HG02852 (cell line): ENCODE data around the gene LAMB3.

ENCODE experiments used
- ATAC-seq: cut with Tn5 transposase; IDR thresholded peaks from one replicate; pipeline ENCODE4 v1.9.1; 2021; ENCODE audit warnings: mild to moderate bottlenecking, moderate library complexity; ENCODE audit not compliant: unreplicated experiment

Gene LAMB3

DNA sequence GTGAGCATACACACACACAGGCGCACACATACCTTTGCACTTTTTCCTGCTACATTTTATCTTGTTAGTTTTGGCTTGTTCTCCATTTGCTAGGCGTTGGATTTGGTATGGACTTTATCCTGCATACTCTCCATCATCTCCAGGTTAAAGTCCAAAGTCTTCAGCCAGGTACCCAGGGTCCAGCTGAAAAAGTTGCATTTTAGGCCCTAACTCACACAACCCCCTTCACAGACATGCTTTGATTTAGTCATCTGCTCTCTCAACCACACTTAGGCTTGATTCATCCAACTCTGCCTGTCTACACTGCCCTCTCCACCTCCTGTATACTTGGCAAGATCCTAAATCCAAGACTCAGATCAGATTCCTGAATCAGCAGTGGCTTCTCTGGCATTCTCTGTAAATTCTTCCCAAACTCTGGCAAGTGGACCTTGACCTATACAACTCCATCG lies 10.7 kb upstream of the LAMB3 start:
- ATAC-seq = no peak

DNA sequence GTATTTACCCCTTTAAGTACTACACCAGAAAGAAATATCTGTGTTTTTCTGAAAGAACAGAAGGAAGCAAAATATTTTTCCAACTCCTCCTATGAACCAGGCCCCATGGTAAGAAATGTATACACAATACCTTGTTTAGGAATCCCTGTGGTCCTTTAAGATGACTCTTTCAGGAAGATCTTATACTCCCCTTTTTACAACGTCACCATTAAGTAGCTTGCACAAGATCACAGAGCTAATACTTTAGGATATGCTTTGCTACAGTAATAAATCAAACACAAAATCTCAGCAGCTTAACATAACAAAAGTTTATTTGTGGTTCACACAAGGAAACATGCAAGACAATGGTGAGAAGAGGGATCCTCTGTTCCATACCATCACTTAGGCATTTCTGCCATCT lies 8.8 kb upstream of the LAMB3 start:
- ATAC-seq = no peak

DNA sequence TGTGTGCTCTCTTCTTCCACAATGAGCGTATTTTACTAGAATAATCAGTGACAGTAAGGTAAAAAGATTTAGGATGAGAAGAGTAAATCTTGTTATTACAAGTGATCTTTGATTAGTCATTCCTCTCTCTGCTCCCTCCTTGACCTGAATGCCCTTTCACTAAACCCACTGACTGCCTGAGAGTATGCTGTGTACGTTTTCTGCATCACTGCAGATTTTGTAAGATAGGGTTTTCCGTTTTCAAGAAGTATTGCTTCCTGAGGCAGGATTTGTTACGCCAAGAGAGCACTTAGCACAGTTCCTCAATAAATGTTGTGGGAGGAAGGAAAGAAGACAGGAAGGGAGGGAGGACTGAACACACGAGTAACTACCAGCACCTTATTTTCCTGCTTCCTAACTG lies 7.7 kb upstream of the LAMB3 start:
- peak; percentile 86 for ATAC-seq

DNA sequence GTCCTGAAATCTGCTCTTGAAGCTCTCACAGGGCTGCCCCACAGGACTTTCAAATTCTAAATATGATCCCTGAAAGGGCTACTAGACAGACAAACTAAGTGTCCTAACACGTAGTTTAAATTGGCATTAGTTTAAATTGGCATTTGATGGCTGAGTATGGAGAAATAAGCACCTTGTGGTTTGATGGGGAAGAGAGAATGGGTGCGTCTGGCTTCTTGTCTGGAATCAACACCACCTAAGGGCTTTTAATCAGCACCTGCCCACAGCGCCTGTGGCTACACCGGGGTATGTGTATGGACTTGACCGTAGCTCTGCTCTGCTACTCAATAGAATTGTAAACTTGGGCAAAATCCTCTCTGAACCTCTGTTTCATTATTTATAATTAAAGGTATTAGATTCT lies 5.7 kb upstream of the LAMB3 start:
- ATAC-seq = no peak

DNA sequence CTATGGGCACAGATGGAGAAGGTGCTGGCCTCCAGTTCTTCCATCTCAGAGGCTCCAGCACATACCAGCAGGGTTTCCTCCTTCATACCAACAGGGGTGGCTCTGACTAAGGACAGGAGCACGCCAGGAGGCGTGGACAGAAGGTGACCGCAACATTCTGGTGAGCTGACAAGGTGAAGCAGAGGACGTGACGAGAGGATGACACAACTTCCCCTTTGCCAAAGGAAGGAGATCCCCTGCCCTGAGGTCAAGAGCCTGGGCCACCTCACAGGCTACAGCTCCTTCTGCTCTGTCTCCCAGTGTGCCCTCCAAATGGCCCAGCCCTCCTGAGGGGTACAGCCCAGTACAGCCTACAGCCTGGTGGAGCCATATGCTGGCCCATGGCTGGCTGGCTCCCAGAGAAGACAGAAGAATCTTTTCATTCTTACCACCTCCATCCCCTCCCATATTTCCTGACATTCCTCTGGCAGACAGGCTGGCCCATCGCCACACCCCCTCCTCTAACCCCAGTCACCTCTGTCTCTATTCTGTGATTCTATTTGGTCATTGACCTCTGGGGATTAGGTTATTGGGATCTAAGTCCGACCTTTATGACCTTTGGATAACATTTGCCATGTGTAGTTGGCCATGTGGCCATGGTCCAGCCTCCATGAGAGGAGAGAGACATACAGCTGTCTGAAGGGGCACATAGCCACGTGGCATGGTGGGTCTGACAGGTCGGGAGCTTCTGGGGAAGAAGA lies 5.1 kb upstream of the LAMB3 start:
- no peak for ATAC-seq

DNA sequence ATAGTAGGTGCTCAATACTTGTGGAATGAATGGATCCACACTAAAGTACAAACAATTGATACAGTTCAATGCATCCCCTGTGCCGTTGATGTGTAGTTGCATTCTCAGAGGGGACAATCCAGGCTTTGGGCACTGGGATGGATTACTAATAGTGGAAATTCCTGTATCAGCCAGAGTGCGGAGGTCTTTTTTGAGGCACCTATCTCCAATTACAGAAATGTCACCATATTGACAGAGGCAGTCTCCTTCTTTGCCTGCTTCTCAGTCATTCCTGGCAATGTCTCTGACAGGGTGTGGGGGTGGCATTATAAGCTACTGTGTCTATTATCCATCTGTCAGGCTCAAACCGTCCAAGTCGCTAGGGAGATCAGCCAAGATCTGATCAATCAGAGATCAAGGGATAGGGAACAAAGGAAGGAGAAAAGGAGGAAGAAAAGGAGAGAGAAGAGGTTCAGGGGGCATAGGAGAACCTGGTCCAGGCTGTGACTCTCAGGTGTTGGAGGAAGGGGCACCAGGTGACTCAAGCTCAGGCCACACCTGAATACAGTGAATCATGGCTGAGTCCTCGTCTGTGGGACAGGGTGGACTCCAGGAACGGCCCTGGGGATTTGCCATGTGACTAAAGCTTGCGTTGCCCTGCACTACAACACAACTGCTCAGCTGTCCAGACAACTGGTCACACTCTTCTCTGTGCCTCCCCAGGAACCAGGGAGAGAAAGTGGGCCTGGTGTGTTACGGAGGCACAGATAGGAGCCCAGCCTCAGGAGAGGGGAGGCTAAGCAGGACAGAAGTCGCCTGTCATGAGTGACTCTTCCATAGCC lies 3.4 kb upstream of the LAMB3 start:
- no peak for ATAC-seq

DNA sequence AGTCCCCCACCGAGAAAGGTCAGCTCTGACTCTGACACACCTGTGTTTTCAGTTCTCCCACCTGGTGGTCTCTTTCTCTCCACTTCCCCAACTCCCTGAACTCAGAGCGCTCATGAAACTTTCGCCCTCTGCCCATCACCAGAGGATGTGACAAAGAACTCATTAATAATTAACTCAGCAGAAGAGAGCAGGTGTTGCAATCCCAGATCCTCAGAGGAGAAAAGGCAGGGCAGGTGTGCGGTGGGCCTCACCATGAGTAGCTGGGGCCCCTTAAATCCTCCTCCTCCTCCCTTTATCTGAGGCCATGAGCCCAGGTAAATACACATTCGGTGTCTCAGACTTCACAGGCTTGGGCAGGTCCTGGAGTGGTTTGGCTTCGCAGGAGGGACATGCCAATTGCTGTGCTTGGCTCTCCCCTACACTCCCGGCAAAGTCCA lies 1.7 kb upstream of the LAMB3 start:
- ATAC-seq = no peak

DNA sequence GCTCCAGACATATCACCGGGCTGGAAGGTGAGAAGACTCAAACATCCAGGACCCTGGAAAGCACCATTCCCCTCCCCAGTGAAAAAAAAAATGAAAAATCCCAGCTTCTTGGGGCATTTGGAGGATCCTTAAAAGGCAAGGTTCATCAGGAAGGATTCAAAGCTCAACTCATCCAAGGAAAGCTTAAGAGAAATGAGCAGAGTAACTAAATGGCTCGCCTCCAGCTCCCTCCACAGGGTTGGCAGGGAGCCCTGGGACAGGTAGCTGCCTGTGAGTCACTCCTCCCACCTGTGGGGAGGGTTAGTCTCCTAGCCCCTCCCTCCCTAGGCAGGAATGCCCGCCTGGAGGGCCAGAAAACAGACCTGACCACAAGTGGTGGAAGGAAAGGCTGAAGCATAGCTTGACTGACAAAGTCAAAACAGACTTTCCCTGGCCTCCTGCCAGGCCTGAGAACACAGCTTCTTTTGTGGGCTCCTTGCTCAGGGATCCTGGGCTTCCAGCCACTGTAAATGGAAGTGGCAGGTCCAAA lies 712 bp upstream of the LAMB3 start:
- ATAC-seq = peak; percentile 35

DNA sequence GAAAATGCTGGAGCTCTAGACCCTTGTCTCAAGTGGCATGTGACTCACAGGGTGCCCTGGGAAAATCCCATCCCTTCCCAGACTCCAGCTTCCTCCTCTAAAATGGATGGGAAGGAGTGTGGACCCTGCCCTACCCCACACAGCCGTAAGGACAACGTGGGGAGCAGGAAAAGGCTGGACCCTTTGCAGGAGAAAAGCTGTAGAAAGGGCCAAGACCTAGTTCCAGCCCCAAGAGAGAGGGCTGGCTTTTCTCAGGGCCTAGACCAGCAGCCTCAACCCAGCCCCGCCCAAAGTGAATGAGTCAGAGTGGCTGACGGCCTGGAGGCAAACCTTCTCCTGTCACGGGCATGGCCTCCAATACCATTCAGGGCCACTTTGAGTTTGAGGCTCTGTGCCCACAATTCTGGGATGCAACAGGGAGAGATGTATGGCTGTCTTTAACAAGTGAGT lies 1.1 kb downstream of the LAMB3 start:
- ATAC-seq = peak; percentile 54

DNA sequence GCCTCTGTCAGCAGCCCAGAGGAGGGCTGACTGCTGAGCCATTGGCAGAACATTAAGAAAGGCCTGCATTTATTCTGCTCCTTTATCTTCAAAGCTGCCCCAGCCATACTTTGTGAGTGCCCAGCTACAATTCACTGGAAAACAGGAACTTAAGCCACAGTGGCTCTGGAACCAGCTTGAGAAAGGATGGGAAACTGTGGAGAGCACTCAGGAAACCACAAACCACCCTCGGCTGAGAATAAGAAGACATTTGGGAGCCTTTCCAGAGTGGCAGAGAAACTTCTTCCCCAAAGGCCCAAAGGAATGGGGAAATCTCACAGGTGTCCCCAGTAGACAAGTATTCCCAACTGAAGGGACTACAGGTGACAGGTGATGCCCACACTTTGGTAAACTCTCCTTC lies 1.8 kb downstream of the LAMB3 start:
- ATAC-seq = no peak

DNA sequence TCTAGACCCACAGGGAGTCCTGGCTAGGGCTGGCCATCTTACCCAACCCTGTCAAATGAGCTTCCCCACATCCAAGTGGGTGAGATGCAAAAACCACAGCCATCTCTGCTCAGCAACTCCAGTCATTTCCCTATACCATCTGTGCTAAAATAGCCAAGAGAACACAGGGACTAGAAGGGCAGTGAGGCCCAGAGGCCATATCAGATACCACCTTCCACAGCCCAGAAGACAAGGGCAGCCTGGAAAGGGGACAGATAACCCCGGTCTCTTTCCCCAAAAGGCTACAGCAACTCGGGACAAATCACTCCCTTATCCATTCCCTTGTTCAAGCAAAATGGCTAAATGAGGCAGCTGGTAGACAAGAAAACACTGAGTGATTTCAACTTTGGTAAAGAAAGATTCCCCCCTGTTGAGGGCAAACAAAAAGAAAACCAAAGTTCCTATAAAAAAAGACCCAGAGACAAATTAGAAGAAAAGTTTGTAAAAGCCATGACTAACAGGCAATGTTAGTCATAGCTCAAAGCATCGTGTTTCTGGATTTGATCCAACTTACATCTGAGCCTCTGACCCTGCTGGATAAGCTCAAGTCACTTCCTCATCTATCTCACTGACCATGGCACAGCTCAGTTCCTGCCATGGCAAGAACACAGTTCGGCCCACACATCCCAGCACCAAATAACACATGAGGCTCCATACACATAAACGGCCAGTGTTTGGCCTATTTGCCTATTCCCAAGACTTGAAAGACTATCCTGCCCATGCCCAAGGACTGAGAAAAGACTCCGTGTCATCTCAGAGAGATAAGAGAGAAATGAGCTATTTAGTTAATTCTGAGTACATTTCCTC lies 3.1 kb downstream of the LAMB3 start:
- ATAC-seq = no peak

DNA sequence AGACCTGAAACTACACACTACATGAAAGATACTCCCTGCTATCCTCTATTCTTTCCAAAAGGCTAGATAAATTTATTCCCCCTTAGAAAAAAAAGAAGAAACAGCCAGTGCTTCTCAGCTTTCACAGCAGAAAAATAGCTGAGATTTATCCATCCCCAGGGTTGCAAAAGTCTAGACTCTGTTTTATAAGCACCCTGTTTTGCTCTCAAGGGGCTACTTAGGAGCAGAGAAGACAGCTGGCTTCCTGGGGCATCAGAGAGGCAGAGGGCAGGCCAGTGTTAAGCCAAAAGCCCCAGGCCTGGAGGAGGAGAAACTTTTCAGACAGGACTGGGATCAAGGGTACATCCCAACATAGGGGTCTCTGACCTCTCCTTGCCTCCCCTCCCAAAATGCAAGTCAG lies 3.9 kb downstream of the LAMB3 start:
- no peak for ATAC-seq

DNA sequence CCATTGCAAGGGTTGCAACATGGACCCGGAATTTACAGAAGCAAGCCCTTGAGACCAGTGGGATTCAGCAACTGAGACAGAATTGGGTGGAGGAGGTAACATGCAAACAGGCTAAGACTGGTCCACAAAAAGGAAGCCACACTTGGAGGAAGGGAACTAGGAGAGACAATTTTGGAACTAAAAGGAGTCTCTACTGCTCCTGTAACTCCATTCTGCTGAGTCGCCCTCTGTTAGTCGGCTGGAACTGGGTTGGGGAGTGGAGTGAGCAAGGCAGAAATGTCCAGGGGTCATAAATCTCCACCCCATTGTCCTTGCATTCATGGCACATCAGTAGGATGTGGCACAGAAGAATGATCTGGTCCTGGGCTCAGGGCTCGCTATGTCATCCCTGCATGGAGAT lies 5.1 kb downstream of the LAMB3 start:
- ATAC-seq = no peak

DNA sequence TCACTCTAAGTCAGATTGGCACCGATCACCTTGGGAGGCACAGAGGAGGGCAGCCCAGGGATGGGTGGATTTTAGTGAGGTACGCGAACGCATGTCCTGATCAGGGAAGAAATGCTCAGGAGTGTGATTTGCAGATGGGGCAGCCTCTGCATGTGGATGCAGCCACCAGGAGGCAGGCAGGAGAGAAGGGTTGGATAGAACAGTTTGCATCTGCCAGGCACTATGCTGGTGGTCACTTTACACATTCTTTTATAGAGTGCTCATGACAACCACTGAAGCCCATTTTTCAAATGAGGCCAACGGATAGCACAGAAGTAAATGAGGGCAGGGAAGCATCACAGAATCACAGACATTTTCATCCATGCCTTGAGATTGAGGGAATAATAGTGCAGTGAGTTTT lies 5.7 kb downstream of the LAMB3 start:
- ATAC-seq = no peak

DNA sequence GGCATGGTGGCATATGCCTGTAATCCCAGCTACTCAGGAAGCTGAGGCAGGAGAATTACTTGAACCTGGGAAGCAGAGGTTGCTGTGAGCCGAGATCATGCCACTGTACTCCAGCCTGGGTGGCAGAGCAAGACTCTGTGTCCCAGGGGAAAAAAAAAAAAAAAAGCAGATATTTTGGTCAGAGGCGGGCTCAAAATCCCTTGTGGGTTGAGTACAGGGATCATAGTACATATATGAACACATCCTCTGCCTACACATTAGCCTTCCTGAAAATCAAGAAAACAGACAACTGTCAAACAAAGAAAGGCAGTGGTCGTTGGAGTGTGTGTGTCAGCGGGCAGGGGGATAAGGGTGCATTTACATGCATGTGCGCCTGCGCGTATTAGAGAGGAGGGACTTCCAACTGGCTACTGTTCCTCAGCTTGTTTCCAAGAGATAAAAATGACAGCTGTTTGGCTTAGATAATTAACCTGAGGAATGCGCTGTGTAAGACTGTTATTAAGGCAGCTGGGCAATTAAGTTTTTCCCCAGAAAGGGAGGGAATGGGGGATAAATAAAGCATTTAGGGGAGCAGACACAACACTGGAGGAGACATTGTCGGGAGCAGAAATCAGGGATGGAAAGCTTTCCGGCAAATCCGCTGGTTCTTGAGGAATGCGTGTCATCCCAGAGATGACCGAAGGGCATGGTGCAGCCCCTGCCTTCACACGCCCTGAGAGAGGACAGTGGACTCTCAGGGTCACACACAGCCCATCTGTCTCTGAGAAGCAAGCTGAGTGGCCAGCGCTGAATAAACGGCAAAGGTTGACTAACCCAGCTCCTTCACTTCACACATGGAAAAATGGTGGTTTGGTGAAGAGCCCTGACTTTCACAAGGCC lies 6.4 kb downstream of the LAMB3 start:
- no peak for ATAC-seq

DNA sequence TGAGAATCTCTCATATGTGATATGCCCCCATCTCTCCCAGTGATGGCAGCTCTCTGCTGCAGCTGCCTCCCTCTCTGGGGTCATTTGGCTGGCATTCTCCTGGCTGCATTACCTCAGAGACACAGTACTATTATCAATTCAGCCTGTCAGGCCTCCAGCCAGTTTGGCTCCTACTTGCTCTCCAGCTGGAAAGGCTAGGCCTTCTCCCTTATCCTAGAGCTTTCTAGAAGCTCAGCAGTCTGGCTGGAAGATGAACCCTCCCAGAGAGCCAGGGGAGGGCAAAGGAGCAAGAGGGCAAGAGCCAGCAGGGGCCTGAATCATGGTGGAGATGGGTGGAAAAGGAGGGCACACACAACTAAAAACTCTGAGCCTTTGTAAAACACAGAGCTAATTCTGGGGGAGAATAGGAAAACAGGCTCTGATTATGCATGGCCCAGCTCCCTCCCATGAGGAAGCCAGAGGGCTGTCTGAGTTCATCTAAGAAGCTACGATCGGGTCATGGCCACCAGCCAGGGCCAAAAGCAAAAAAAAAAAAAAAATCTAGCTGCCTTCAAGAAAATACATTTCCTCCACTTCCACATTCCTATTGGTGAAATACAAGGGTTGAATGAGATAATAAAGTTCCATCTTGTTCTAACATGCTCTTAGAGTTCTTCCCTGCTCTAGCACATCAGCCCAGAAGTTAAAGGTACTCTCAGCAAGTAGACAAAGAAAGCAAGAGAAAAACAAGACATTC lies 8.8 kb downstream of the LAMB3 start:
- ATAC-seq = no peak

DNA sequence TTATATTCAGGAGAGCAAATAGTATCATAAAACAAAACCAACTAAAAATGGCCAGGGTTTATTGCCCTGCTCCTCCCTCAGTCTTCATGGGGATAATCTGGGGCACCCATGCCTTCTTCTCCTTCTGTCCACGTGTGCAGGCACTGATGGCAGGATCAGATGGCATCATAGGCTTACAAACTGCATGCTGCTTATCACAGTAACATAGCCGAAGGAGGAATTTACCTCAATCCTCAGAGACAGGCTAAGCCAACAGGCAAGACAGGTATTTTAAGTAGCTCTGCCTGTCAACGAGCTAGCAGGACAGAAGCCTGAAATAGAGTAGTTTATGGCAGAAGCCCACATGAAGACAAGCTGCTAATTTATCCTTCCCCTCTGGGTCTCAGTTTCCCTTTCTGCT lies 9.4 kb downstream of the LAMB3 start:
- ATAC-seq = no peak

DNA sequence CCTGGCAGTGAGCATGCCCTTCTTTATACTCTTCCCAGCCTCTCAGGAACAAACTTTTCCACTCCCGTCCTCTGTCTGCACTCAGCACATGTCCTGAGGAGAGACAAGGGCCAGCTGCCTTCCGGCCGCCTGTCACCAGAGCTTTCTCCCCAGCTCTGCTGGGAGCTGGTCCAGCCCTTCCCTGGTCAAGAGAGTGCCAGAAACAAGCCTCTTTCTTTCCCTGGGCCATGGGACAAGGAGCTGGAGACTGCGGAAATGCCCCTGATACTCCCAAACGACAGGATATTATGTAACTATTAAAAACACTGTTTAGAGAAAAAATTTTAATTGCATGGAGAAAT lies 10.4 kb downstream of the LAMB3 start:
- ATAC-seq = no peak

DNA sequence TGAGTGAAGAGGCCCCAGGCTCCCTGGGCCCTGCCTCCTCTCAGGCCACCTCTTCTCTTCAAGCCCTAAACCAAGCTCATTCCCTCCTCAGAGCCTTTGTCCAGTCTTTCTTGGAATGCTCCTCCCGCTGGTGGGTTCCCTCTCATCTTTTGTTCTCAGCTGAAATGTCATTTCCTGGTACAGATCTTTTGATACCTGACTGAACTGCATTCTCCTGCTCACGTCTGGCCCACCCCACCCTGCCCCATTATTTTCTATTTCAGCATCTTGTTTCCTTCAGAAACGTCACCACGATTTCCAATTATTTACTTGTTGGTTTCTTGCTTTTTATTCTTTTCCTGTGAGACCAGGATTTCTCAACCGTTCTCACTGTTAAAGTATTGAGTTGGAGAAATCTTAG lies 16.4 kb downstream of the LAMB3 start:
- no peak for ATAC-seq
